HL-60 (cell line): Measurements from ENCODE around the gene SERPINE2.

Experiments
- DNase-seq, 2 experiments: peaks; one replicate each; pipeline ENCODE4 v3.0.0-alpha.2; 2010 to 2020; ENCODE audit warnings: low read depth in 1 of 2, low spot score in 1 of 2
- H3K27ac ChIP-seq: fragments of 250-450 bp; sonication (Bioruptor Pico); replicated peaks from 2 replicates; pipeline ENCODE4 v1.5.1; 2020; ENCODE audit warnings: mild to moderate bottlenecking, moderate library complexity
- H3K27me3 ChIP-seq: fragments of 250-450 bp; sonication (Bioruptor Pico); 2 replicates; pipeline ENCODE4 v1.5.1; 2021; ENCODE audit warnings: mild to moderate bottlenecking, moderate library complexity; ENCODE audit not compliant: insufficient read depth, poor library complexity, severe bottlenecking
- H3K4me3 ChIP-seq: replicated peaks from 2 replicates; pipeline ENCODE4 v1.5.1; 2011; ENCODE audit warnings: mild to moderate bottlenecking, control low read depth, low read length; ENCODE audit not compliant: insufficient read depth
- CTCF ChIP-seq: IDR thresholded peaks from one replicate; pipeline ENCODE4 v1.5.1; 2011; ENCODE audit warnings: low read length, control low read depth, inconsistent platforms; ENCODE audit not compliant: insufficient read depth
- GABPA ChIP-seq: IDR thresholded peaks from 2 replicates; pipeline ENCODE4 v1.6.1; 2012; ENCODE audit warnings: low read depth
- POLR2AphosphoS5 ChIP-seq: IDR thresholded peaks from 2 replicates; pipeline ENCODE4 v1.6.1; 2012; ENCODE audit warnings: low read depth
- SPI1 ChIP-seq: IDR thresholded peaks from 2 replicates; pipeline ENCODE4 v1.6.1; 2012; ENCODE audit warnings: low read depth, mild to moderate bottlenecking, borderline replicate concordance
- TF ChIP-seq, protein P1 (sequence below): IDR thresholded peaks from 2 replicates; pipeline ENCODE4 v1.6.1; 2012; ENCODE audit warnings: low read depth; ENCODE audit not compliant: insufficient replicate concordance

The SERPINE2 gene

GRCh38 chr2:224038049-224038829, 847 bp downstream of the SERPINE2 start:
- DNase-seq: peak in 1 of 2 experiments; percentile 40
- Histone ChIP-seq H3K27me3 (peaks cover 34% of the 10 kb centered on the region), H3K4me3 (peak overlapping the region; percentile 45), H3K27ac (no peak overlapping the region)
- no peak for TF ChIP-seq GABPA
- TF ChIP-seq CTCF: no peak
- TF ChIP-seq POLR2AphosphoS5: no peak
- TF ChIP-seq SPI1: peak; percentile 55; the same call in 1 of the 2 replicates
- TF ChIP-seq, protein P1, sequence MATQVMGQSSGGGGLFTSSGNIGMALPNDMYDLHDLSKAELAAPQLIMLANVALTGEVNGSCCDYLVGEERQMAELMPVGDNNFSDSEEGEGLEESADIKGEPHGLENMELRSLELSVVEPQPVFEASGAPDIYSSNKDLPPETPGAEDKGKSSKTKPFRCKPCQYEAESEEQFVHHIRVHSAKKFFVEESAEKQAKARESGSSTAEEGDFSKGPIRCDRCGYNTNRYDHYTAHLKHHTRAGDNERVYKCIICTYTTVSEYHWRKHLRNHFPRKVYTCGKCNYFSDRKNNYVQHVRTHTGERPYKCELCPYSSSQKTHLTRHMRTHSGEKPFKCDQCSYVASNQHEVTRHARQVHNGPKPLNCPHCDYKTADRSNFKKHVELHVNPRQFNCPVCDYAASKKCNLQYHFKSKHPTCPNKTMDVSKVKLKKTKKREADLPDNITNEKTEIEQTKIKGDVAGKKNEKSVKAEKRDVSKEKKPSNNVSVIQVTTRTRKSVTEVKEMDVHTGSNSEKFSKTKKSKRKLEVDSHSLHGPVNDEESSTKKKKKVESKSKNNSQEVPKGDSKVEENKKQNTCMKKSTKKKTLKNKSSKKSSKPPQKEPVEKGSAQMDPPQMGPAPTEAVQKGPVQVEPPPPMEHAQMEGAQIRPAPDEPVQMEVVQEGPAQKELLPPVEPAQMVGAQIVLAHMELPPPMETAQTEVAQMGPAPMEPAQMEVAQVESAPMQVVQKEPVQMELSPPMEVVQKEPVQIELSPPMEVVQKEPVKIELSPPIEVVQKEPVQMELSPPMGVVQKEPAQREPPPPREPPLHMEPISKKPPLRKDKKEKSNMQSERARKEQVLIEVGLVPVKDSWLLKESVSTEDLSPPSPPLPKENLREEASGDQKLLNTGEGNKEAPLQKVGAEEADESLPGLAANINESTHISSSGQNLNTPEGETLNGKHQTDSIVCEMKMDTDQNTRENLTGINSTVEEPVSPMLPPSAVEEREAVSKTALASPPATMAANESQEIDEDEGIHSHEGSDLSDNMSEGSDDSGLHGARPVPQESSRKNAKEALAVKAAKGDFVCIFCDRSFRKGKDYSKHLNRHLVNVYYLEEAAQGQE: no peak

DNA sequence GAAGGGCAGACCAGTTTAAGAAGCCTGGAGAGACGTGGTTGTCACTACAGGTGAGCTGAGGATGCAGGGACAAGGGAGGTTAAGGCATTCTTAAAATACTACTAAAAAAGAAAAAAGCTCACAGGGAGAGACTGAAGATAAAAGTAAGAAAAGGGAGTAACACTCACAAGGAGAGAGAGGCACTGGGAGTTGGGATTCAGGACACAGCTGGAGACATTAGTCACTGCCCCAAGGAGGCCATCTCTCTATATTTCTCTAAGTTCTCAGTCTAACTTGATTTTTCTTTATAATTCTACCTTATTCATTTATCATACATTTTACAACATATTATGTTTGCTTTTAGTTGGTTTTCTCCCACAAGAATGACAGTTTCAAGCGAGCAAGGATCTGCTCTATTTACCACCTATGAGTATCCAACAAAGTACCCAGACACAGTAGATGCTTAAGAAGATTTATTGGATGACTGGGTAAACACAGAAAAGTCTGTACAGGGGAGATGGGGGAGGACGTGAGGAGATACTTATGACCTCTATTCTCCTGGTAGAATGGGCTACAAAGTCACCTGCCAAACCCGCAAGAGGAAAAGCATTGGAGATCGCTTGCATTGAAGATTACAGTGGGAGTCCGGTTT, 2.2 kb downstream of the SERPINE2 start:
- DNase-seq: no peak
- Histone ChIP-seq H3K4me3 (no peak overlapping the region), H3K27me3 (peaks cover 34% of the 10 kb centered on the region), H3K27ac (no peak overlapping the region)
- TF ChIP-seq GABPA (no peak), SPI1 (no peak), POLR2AphosphoS5 (no peak), CTCF (no peak)
- TF ChIP-seq, protein P1: no peak

DNA sequence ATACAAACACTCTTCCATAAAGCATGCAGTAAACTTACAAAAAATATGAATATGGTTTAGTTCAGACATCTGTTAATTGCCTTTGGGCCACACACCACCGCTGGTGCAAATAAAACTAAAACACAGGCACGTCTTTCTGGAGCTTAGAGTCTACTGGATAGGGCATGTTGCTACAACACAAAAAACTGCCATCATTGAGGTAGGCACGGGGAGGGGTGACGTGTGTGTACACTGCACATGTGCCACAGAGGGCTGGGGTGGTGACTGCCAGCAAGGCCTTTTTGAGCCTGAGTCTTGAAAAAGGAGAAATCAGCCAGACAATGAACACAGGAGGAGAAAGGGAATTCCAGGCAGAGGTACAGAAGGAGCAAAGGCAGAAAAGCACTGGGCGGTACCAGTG, 5.1 kb downstream of the SERPINE2 start:
- Histone ChIP-seq H3K27ac (peak overlapping the region; percentile 76), H3K4me3 (no peak overlapping the region), H3K27me3 (peaks cover 15% of the 10 kb centered on the region)
- peak in 1 of 2 experiments; percentile 55 for DNase-seq
- TF ChIP-seq SPI1 (no peak; the same call in 1 of the 2 replicates), GABPA (no peak), POLR2AphosphoS5 (no peak), CTCF (no peak)
- TF ChIP-seq, protein P1: no peak
